HG03571 (cell line): Measurements from ENCODE around the gene ZNF207.
A peak's percentile ranks its signal among the peaks of the same experiment; 100 is the strongest.
"Not testable (repeated sequence)": the region's sequence is repeated elsewhere in the genome, so short reads cannot be mapped to it uniquely, and the experiment has no call there.

ENCODE experiments used
- ATAC-seq: cut with Tn5 transposase; IDR thresholded peaks from one replicate; pipeline ENCODE4 v1.9.1; 2021; ENCODE audit not compliant: unreplicated experiment

Gene ZNF207

DNA sequence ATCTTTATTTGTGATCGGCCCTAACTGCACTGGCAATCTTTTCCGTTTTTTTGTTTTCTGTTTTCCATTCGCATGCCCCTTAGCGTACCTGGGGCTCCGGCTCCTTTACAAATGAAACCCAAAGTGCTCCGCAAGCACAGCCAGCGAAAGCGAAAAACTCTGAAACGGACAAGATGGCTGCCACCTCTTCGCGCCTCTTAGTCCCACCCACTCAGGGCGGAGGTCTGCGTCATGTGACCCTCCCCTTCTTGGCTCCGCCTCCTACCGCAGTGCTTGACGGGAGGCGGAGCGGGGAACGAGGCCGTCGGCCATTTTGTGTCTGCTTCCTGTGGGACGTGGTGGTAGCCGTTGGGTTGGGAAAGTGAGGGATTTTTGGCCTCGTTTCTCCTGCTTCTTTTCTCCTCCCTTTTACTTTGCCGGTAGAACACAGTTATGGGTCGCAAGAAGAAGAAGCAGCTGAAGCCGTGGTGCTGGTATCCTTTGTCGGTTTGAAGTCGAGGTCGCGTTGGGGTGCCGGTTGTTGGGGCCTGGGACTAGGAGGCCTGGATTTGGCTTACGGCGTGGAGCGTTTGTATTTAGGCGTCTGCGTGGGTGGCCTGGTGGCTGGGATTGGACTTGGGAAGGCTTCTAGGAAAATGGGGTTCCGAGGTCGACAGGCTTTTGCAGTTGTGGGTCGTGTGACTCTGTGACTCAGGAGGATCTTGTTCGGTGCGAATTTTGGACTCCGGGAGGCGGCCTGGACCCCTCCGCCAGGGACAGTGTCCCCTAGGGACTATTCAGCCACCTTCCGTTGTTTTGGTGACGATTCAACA lies at the start of gene ZNF207:
Gene ZNF207, plus strand, starts transcription at position 304 of the 812 bp plus-strand sequence. Its CDS starts 129 bp downstream, at position 433.
- peak; percentile 78 for ATAC-seq

DNA sequence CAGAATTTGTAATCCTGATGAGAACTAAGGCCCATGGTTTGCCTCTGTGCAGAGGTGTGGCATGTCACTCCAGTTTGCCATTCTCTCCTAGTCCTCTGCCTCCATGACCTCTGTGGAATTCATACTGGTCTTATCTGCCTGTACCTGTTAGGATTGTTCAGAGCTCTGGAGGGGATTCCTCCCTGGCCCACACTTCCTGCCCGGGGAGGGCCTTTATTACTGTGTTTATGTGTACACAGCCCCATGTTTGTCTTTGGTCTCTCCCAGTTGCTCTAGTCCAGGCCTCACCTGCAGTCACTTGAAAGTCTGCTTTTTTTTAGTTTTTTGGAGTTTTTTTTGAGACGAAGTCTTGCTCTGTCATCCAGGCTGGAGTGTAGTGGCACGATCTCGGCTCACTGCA lies 47.9 kb upstream of the ZNF207 start:
- ATAC-seq: no peak

DNA sequence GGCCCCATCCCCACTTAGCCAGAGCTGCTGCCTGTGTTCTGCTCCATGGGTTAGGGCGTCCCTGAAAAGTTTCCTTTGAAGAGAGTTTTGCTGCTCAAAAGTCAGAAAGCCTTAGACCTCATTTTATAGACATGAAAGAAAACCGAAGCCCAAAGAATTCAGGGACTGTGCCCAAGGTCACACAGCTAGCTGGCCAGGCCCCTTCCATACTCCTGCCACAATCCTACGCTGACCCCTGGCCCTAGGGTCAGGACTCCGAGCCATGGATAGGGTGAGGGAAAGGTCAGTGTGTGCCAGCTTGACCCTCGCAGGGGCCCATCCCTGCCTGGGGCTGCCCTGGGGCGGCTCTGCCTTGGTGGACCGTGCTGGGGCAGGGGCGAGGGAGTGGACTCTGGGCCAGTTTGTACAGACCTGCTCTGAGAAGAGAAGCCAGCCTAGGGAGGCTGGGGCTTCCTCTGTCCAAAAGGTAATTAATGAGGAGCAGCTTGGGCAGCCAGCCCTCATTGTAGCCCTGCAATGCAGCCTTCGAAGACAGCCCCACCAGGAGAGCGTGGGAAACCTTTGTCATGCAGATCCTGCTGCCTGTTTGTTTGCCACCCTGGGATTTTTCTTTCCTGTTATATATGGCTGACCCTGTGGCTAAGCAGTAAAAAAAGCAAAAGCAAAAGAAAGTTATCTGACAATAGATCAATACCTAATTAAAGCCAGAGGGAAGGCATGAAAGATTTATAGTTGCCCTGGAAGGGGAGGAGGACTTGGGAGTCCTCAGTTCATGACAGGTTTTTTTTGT lies 46.9 kb upstream of the ZNF207 start:
- no peak for ATAC-seq

DNA sequence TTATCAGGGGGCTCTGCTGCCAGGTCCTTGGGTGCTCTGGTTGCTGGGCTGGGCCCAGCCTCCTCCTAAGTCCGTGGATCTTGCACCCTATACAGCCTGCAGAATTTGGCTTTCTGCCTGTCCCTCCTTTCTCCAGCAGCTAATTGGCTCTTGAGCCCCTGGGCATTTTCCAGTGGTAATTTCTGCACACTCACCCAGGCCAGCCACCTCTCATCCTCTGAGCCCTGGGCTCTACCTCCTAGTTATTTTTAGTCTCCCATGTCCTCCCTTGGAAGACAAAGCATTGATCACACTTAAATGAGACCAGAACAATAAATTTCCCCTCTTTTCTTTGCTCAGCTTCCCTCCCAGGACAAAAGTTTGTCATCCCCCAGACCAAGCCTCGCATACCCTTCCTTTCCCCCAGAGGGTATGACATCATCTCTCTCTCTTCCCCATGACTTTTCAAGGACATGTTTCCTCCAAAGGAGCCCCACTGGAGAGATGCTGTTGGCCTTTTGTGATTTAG lies 46.1 kb upstream of the ZNF207 start:
- ATAC-seq: no peak

DNA sequence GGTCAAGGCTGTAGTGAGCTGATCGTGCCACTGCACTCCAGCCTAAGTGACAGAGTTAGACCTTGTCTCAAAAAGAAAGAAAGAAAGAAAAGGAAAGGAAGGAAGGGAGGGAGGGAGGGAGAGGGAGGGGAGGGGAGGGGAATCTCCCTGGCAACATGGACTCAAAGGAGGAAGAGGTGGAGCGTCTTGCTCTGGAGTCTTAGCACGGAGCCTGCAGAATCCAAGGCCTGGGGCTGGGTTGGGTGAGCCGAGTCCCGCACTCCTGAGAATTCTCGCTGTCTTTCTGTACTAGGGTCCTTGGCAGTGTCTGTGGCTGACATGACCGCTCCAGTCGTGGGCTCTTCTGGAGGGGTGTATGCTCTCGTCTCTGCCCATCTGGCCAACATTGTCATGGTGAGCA lies 44.9 kb upstream of the ZNF207 start:
- ATAC-seq: no peak

DNA sequence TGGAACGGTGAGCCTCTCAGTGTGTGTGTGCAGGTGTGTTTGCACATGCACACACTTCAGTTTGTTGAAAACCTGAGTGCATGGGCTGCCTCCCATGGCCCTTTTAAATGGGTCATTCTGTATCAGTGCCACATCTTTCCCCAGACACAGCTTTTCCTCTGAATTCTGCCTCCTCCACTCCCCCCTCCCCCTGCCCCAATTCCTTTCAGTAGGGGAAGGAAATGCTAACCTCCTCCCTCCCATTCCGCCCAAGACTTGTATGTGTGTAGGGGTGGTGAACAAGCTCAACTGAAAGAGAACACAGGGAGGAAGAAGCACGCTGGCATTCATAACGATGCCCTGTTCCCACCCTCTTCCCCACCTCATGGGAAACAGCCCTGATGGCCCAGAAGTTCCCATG lies 42.3 kb upstream of the ZNF207 start:
- no peak for ATAC-seq

DNA sequence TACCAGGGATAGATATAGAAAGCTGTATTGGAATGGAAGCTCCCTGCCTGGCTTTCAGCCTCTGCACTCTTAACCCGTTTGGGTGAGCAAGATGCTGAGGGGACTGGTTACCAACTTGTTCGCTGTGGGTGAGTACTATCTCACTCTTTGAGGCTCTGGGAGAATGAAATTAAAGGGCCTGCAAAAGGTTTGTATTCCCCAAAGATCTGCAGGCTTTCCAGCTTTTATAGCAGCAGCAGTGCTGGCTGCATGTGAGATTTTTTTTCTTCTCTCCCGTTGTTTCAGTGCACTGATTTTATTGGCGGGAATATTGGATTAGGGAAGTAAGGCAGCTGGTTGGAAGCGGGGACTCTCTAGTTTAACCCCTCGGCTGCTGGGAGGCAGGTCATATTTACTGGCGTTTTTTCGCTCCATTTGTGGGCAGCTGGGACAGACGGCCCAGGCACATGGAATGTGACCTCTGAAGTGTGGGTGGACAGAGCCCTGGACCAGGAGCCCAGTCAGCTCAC lies 38.9 kb upstream of the ZNF207 start:
- no peak for ATAC-seq

DNA sequence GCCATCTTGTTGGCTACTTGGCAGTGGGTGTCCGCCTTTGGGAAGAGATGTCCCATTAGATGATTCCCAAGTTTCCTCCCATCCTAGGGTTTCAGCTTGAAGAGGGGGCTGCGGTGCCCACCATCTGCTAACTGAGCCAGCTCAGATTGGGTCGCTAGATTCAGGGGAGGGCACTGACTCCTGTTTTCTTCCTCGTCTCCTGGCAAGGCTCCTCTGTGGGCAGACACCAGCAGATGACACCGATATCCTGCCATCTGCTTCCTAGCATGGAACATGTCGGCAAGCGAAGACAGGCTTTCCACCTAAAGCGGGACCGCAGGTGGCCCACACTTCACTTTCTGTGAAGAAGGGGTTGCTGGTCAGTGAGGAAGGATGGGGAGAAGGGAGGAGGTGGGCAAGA lies 35.3 kb upstream of the ZNF207 start:
- no peak for ATAC-seq

DNA sequence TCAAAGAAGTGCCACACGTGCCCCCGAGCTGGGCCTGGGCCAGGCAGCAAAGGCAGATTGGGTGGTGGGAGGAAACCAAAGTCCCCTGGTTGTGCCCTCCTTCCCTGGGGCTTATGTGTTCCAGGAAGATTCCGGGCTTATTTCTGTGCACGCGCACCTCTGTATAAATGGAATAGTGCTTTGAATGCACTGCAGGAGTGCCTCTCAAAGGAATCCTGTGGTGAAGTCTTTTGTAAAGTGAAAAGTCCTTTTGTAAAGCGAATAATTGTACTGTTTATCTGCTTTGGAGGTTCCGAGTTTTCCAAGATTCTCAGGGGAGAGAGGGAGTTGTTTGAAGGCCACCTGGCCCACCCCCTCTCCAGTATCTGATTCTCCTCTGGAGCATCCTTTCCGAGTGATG lies 34.8 kb upstream of the ZNF207 start:
- ATAC-seq: no peak

DNA sequence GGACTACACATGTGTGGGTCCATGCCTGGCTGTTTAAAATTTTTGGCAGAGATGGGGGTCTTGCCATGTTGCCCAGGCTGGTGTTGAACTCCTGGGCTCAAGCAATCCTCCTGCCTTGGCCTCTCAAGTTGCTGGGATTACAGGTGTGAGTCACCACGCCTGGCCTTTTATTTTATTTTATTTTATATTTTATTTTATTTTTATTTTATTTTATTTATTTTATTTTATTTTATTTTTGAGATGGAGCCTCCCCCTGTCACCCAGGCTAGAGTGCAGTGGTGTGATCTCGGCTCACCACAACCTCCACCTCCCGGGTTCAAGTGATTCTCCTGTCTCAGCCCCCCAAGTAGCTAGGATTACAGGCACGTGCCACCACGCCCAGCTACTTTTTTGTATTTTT lies 33.3 kb upstream of the ZNF207 start:
- not testable (repeated sequence) for ATAC-seq

DNA sequence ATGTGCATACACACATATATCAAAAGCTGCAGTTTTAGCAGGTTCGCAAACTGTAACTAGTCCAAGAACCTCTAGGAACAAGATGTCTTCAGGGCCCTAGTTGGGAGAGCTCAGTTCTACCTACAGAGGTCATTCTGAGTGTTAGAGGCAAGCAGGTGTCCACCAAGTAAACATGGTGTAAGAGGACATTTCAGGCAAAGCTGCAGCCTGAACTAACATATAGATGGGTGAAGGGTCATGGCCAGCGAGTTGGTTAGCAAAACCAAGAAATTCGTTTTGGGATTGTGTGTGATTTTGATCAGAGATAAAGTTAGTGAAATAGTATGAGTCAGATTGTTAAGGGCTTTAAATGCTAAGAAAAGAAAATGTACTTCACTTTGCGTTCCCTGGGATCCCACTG lies 32.6 kb upstream of the ZNF207 start:
- no peak for ATAC-seq

DNA sequence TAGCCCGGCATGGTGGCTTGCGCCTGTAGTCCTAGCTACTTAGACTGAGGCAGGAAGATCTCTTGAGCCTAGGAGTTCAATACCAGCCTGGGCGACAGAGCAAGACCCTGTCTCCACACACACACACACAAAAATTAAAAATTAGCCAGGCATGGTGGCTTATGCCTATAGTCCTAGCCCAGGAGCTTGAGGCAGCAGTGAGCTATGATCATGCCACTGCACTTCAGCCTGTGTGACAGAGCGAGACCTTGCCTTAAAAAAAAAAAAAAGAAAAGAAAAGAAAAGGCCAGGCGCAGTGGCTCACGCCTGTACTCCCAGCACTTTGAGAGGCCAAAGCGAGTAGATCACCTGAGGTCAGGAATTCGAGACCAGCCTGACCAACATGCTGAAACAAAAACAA lies 31.9 kb upstream of the ZNF207 start:
- no peak for ATAC-seq

DNA sequence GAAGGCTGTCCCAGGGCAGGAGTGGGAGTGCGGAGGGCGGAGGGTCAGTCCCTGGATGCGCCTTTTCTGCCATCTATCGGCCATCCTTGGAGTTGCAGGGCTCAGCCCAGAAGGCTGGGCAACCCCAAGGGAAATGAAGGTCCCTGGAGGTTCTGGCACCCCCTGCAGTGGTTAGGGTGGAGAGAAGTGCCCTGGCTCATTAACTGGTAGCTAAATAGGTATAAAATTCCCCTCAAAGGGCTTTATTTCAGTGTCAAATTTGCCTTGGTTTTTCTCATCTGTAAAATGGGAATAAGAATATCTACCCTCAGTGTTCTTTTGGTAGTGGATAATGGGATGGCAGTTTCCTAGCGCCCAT lies 30.4 kb upstream of the ZNF207 start:
- peak; percentile 64 for ATAC-seq

DNA sequence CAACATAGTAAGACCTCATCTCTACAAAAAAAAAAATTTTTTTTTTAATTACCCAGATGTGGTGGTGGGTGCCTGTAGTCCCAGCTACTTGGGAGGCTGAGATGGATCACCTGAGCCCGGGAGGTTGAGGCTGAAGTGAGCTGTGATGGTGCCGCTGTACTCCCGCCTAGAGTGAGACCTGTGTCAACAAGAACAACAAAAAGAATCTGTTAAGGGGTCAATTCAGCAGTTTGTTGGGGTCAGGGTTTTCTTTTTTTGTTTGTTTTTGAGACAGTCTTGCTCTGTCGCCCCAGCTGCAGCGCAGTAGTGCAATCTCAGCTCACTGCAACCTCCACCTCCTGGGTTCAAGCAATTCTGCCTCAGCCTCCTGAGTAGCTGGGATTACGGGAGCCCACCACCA lies 29.9 kb upstream of the ZNF207 start:
- not testable (repeated sequence) for ATAC-seq

DNA sequence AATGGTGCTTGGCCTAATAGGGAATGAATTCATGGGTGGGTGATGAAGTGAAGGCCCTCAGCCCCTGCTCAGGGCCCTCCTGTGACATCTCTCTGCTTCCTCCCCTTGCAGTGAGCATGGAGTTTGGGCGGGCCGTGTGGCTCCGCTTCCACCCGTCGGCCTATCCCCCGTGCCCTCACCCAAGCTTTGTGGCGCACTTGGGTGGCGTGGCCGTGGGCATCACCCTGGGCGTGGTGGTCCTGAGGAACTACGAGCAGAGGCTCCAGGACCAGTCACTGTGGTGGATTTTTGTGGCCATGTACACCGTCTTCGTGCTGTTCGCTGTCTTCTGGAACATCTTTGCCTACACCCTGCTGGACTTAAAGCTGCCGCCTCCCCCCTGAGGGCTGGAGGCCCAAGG lies 29.1 kb upstream of the ZNF207 start:
- ATAC-seq: no peak

DNA sequence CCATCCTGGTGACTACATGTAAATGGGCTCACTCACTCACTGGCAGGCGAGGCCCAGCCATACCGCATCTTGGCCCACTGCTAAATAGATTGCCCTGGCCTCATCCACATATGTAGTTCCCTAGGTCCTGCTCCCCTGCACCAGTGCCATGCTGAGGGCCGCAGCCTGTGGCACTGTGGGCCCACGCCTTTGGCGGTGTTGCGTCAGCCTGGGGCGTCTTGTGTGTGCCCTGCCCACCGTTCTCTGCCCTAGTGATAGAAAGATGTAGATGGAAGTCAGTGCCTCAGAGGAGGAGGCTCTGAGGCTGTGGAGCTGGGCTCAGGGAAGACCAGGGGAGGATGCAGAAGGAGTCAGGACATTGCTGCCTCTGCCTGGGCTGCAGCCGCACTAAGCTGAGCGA lies 26.9 kb upstream of the ZNF207 start:
- ATAC-seq: no peak

DNA sequence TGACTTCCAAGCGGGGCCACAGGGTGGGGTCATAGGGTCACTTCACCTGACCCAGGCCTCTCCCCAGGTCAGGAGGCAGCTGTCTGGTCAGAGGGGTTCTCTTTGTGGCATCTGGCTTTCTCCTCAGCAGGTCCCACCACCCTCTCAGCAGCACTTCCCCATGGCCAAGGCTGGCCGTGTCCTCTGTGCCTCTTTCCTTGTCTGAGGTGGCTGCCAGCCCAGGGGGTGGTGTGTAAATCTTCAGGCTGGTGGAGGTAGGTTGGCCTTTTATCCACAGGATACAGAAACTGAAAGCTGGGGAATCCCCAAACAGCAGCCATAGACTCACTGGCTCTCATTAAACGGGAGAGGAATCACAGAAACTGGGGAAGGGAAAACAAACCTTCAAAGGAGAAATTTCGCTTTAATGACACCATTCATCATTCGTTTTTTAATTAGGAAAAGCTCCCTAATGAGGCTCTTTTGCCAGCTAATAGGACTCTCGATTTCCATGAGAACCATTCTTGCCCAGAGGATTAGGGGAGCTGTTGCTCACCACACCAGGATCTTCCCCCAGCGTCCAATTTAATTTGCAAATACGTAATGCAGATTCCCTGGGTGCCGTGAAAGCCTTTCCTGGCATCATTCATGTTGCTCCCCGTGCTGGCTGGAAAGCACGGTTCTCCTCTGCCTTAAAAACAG lies 26.0 kb upstream of the ZNF207 start:
- no peak for ATAC-seq

DNA sequence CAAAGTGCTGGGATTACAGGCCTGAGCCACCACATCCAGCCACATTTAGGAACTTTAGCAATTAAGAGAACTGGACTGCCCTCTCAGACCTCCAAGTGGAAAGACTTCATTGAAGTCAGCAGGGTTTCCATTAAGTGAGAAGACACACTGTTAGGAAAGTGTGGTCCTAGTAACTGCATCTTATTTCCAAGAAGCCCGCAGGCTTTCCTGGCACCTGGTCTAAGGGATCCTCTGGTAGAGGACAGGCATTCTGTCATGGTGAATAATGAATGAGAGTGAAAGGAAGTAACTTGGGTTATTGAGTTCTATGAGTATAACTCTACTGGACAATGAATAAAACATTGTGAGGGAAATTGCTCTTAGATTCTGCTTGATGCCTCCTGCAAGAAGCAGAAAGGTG lies 22.0 kb upstream of the ZNF207 start:
- ATAC-seq: no peak

DNA sequence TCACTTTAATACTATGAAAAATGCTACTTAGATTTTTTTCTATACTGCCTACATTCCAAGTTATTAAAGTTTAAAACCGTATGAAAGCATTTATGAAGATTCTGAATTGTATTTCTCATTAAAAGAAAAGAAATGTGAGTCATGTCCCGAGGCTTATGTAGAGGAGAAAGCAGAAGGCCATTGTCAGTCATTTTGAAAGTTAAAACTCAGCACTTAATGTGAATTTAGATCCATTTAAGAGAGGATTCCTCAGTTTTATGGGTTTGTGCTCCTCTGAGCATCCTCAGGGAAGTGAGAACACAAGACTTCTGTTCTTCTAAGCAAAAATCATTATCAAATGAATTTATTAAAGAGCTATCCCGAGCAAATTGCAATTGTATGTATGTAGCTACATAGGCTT lies 19.8 kb upstream of the ZNF207 start:
- no peak for ATAC-seq

DNA sequence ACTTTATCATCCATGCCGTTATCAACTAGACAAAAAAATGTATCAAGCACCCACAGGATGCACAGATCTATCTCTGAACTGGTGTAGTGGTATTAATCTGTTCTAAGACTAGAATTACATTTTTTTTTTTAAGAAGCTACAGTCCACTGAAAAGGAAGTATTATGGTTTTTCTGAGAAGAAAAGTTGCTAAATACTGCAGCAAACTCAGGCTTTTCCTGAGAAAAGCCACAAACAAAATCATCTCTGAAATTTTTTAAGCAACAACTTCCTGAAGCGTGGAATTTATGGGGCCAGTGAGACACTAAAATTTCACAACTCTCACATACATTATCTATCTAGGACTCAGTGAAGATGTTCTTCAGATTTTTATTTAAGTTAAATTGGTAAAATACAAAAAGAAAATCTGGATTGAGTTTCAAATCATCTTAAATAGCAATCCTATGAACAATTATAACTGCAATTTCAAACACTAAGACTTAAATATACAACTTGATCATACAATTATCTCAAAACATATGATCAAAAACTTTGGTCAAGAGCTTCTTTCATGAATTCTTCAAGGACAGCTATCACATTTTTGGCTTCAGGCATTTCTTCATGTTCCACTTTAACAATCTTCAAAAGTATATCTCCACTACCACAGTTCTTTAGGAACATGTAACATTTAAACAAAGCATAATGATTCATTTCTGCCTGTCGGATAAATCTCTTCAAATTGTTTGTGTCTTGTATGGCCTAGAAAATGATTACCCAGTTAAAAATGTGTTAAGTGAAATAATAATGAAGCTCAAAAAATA lies 18.5 kb upstream of the ZNF207 start:
- ATAC-seq: no peak

DNA sequence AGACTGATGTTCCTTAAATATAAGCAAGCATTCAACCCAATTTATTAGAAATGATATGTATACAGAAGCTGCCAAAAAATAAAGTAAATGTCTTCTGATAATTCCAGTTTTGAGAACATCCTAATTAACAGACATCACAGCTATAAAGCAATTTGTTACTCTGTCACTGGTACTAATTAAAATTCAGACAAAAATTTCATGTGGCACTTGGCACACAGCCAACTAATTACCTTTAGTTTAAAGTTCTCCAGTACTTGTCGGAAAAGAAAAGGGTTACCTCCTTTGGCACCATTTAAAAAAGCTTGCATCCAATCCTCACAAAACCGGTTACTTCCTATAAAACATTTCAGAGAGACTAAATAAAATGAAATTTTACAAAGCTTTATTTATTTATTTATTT lies 16.8 kb upstream of the ZNF207 start:
- no peak for ATAC-seq
